ENCODE data around the gene HRG.

GRCh38 chr3:186633481-186633880 is 32.3 kb upstream of the HRG start:
- TF ChIP-seq EP300 (conservative IDR thresholded peaks at IDR 0.05; ENCODE audit: poor library complexity, severe bottlenecking) (no peak), POLR2AphosphoS5 (IDR thresholded peaks at IDR 0.05) (no peak), EZH2 (IDR thresholded peaks at IDR 0.05; ENCODE audit: borderline replicate concordance, insufficient read depth, low read length, poor library complexity, severe bottlenecking) (no peak), TAF1 (IDR thresholded peaks at IDR 0.05; ENCODE audit: low read depth) (no peak), REST (IDR thresholded peaks at IDR 0.05; ENCODE audit: borderline replicate concordance) (no peak), MXI1 (conservative IDR thresholded peaks at IDR 0.05; ENCODE audit: poor library complexity, severe bottlenecking) (no peak)
- TF ChIP-seq, protein P1, sequence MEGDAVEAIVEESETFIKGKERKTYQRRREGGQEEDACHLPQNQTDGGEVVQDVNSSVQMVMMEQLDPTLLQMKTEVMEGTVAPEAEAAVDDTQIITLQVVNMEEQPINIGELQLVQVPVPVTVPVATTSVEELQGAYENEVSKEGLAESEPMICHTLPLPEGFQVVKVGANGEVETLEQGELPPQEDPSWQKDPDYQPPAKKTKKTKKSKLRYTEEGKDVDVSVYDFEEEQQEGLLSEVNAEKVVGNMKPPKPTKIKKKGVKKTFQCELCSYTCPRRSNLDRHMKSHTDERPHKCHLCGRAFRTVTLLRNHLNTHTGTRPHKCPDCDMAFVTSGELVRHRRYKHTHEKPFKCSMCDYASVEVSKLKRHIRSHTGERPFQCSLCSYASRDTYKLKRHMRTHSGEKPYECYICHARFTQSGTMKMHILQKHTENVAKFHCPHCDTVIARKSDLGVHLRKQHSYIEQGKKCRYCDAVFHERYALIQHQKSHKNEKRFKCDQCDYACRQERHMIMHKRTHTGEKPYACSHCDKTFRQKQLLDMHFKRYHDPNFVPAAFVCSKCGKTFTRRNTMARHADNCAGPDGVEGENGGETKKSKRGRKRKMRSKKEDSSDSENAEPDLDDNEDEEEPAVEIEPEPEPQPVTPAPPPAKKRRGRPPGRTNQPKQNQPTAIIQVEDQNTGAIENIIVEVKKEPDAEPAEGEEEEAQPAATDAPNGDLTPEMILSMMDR (IDR thresholded peaks at IDR 0.05; ENCODE audit: poor library complexity, severe bottlenecking) = no peak
